Kidney epithelial cell (primary cell): Measurements from ENCODE around the gene ZNF697. TPM values are rescaled to one million over a fixed set of nuclear protein-coding genes. Genes with fewer than 3 reads are reported as not detected.

Experiments used
- DNase-seq: peaks from one replicate; pipeline ENCODE4 v3.0.0-alpha.2; 2010; ENCODE audit warnings: low read depth
- H3K27me3 ChIP-seq: 2 replicates; pipeline ENCODE4 v1.6.0; 2011; ENCODE audit warnings: low read length; ENCODE audit not compliant: control insufficient read depth, insufficient read depth
- H3K36me3 ChIP-seq: 2 replicates; pipeline ENCODE4 v1.5.1; 2011; ENCODE audit warnings: low read length; ENCODE audit not compliant: control insufficient read depth, insufficient read depth
- H3K4me3 ChIP-seq: 2 replicates; pipeline ENCODE4 v1.5.1; 2011; ENCODE audit warnings: low read depth, mild to moderate bottlenecking, control low read depth, low read length
- CTCF ChIP-seq: IDR thresholded peaks from 2 replicates; pipeline ENCODE4 v1.5.1; 2011; ENCODE audit warnings: mild to moderate bottlenecking, moderate library complexity, low read length, control low read depth, inconsistent platforms; ENCODE audit not compliant: insufficient read depth, poor library complexity, severe bottlenecking
- total RNA-seq: library from RNA; depleted of rRNA; stranded (reverse); fragments of >200 nt; gene quantifications from 2 replicates; pipeline ENCODE4 v1.2.3, GENCODE V29; 2015

Gene ZNF697
- total RNA-seq, 1 donor from 2014 or later, result 22.4 TPM

DNA sequence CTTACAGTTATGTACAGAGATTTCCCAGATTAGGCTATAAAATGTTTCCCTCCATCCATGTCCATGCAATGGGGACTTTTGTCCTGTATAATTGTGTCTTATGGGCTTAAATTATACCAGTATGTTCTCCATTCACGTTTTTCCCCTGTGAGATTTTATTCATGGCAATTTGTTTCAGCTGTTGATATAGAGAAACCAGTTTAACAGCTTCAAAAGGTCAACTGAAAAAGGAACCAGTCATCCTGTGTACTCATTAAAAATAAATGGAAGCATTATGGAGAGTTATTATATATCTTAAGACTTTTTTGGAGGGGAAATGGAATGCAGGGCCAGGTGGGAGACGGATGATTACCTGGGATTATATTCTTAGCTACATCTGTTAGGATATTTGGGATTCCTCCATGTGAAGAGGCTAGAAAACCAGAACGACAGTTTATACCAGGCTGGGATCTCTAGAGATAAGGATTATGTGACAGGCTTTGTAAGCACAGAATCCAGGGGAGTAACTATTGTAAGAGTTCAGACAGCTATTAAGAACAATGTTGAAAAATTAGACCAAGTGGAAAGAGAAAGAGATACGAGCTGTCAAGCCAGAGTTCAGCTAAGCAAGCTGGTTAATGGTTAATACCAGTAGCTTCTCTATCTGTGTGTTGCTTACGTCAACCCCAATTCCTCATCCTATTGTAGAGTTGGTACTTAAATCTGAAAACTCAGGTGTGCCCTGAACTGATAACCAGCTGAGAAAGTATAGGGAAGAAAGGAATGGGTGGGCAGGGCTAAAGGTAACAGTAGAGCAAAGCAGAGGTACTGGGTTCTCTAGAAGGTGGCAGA is 12.4 kb upstream of the ZNF697 start:
- Histone ChIP-seq H3K27me3 (no peaks in the 10 kb centered on the region), H3K36me3 (no peaks in the 10 kb centered on the region), H3K4me3 (no peak overlapping the region)
- TF ChIP-seq CTCF, result no peak
- DNase-seq, result no peak

DNA sequence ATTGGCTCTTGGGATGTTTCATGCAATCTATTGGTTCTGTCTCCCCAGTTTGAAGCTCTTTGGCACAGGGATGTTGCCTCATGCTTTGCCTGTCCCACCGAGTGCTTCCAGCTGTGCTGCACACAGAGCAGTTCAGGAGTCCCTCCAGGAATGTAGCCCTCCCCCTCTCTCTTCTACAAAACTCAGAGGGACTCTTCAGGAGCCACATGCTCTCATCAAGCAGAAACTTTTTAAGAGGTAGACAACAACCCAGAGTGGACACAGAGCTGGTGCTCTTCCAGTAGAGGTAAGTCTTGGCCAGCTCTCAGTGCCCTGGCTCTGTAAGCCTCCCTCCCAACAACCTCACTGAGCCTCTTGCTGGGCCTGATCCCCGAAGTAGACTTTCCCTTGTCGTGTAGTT is 11.6 kb upstream of the ZNF697 start:
- DNase-seq, result no peak
- H3K36me3 ChIP-seq, result no peaks in the 10 kb centered on the region
- TF ChIP-seq CTCF, result no peak
- H3K4me3 ChIP-seq, result no peak overlapping the region
- no peaks in the 10 kb centered on the region for H3K27me3 ChIP-seq

- no peak for TF ChIP-seq CTCF
- Histone ChIP-seq H3K27me3 (no peaks in the 10 kb centered on the region), H3K4me3 (no peak overlapping the region), H3K36me3 (no peaks in the 10 kb centered on the region)
- DNase-seq, result no peak
These were observed 8.4 kb upstream of the ZNF697 start for GRCh38 chr1:119656410-119656955.

DNA sequence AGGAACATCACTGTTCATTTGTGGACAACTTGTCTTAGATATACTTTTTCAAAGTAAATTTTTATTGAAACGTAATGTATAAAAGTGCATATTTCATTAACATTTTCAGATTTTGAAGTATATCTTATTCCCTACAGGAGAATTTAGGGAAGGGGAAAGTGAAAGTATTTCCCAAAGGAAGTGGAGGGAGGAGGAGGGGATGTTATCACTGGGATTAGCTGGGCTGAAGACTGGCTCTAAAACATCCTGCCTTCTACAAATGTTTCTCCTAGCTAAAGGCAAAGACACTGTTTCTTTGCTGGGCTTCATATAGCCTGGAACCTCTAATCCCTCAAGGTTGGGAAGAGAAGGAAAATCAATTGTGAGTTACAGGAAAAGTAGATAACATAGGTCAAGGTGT is 7.1 kb upstream of the ZNF697 start:
- TF ChIP-seq CTCF, result no peak
- H3K36me3 ChIP-seq, result no peaks in the 10 kb centered on the region
- H3K4me3 ChIP-seq, result no peak overlapping the region
- H3K27me3 ChIP-seq, result no peaks in the 10 kb centered on the region
- DNase-seq, result no peak

- DNase-seq, result no peak
- TF ChIP-seq CTCF, result no peak
- Histone ChIP-seq H3K36me3 (no peaks in the 10 kb centered on the region), H3K4me3 (no peak overlapping the region), H3K27me3 (no peaks in the 10 kb centered on the region)
These were observed 5.7 kb upstream of the ZNF697 start for GRCh38 chr1:119653839-119654170.

GRCh38 chr1:119653135-119653838 is 5.2 kb upstream of the ZNF697 start:
- H3K36me3 ChIP-seq, result no peaks in the 10 kb centered on the region
- no peak for DNase-seq
- TF ChIP-seq CTCF, result no peak
- no peak overlapping the region for H3K4me3 ChIP-seq
- no peaks in the 10 kb centered on the region for H3K27me3 ChIP-seq
